ENCODE measurements around the gene HMG20B.
A peak's percentile ranks its signal among the peaks of the same experiment; 100 is the strongest.

DNA sequence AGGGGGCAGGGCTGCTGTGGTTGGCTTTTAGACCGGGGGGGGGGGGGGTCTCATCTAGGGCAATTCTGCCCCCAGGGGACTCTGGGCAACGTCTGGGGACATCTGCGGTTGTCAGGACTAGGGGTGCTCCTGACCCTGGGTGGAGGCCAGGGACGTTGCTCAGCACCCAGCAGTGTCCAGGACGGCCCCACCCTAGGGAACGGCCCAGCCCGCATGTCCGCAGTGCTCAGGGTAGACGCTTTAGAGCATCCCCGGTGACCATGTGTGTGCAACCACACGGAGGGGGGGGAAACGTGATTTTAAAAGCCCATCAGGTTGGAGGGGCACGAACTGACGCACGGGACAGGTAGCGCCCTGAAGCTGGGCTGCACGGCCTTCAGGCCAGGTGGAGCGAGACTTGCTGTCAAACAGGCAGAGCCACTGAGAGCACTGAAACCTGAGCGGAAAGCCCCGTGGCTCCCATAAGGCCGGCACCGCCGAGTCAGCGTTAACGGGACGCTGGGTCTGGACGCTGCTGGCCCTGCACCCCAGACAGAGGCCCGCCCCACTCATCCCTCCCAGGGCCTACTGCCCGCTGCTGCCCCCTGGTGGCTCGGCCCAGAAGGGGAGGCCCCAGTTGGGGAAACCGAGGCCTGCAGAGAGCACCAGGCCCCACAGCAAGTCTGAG lies 45.5 kb downstream of the HMG20B start:
- no peak for TF ChIP-seq EZH2phosphoT487 (IDR thresholded peaks at IDR 0.05; ENCODE audit: low read depth)
- TF ChIP-seq, protein P1, sequence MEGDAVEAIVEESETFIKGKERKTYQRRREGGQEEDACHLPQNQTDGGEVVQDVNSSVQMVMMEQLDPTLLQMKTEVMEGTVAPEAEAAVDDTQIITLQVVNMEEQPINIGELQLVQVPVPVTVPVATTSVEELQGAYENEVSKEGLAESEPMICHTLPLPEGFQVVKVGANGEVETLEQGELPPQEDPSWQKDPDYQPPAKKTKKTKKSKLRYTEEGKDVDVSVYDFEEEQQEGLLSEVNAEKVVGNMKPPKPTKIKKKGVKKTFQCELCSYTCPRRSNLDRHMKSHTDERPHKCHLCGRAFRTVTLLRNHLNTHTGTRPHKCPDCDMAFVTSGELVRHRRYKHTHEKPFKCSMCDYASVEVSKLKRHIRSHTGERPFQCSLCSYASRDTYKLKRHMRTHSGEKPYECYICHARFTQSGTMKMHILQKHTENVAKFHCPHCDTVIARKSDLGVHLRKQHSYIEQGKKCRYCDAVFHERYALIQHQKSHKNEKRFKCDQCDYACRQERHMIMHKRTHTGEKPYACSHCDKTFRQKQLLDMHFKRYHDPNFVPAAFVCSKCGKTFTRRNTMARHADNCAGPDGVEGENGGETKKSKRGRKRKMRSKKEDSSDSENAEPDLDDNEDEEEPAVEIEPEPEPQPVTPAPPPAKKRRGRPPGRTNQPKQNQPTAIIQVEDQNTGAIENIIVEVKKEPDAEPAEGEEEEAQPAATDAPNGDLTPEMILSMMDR (IDR thresholded peaks at IDR 0.05; ENCODE audit: low read depth, low read length) = peak; percentile 88
